ENCODE measurements around the gene CHI3L1.

The CHI3L1 gene

DNA sequence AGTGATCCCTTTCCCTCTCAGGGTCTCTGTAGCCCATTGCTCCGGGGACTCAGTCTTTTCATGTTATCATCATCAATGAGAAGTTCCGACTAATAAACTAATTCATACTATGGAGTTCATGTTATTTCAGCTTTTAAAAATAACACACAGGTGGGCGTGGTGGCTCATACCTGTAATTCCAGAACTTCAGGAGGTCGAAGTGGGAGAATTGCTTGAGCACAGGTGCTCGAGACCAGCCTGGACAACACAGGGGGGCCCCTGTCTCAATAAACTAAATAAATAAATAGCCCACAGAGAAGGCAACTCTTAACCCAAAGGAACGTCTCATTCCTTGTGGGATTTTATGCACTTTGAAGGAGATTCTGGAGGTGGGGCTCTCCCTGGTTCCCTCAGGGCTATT is 25.3 kb downstream of the CHI3L1 start:
- Histone ChIP-seq H3K27me3 (replicated peaks; ENCODE audit: control insufficient read depth, insufficient read depth, low read length) (no peaks in the 10 kb centered on the region; the same call in 1 of the 2 replicates), H3K36me3 (ENCODE audit: control insufficient read depth, insufficient read depth, low read length) (no peaks in the 10 kb centered on the region), H3K4me3 (replicated peaks; ENCODE audit: low read depth, low read length) (no peak overlapping the region)
- DNase-seq (ENCODE audit: extremely low read depth, insufficient read length): no peak
- TF ChIP-seq, protein P1, sequence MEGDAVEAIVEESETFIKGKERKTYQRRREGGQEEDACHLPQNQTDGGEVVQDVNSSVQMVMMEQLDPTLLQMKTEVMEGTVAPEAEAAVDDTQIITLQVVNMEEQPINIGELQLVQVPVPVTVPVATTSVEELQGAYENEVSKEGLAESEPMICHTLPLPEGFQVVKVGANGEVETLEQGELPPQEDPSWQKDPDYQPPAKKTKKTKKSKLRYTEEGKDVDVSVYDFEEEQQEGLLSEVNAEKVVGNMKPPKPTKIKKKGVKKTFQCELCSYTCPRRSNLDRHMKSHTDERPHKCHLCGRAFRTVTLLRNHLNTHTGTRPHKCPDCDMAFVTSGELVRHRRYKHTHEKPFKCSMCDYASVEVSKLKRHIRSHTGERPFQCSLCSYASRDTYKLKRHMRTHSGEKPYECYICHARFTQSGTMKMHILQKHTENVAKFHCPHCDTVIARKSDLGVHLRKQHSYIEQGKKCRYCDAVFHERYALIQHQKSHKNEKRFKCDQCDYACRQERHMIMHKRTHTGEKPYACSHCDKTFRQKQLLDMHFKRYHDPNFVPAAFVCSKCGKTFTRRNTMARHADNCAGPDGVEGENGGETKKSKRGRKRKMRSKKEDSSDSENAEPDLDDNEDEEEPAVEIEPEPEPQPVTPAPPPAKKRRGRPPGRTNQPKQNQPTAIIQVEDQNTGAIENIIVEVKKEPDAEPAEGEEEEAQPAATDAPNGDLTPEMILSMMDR (IDR thresholded peaks at IDR 0.05; ENCODE audit: insufficient read depth, low read length, poor library complexity, severe bottlenecking): no peak

DNA sequence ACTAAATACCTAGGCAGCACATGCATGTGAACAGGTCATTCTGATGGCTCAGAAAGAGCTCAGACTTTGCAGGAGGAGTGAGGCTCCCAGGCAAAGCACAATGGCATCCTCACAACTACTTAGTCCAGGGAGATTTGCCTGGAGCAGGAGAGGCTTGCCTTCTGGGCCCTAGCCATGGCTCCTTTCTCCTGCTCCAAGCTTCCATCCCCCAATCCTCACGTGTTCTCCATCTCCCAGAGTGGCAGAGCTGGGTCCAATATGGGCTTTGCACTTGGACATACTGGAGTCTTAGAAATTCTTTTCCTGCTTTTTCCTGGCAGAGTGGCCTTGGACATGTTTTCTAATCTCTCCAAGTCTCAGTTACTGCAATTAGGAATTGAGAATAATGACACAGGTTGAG is 26.7 kb downstream of the CHI3L1 start:
- TF ChIP-seq, protein P1 (IDR thresholded peaks at IDR 0.05; ENCODE audit: insufficient read depth, low read length, poor library complexity, severe bottlenecking): no peak
- no peak for DNase-seq (ENCODE audit: extremely low read depth, insufficient read length)
- H3K4me3 ChIP-seq (replicated peaks; ENCODE audit: low read depth, low read length): no peak overlapping the region
- H3K27me3 ChIP-seq (replicated peaks; ENCODE audit: control insufficient read depth, insufficient read depth, low read length): no peaks in the 10 kb centered on the region
- H3K36me3 ChIP-seq (ENCODE audit: control insufficient read depth, insufficient read depth, low read length): no peaks in the 10 kb centered on the region

DNA sequence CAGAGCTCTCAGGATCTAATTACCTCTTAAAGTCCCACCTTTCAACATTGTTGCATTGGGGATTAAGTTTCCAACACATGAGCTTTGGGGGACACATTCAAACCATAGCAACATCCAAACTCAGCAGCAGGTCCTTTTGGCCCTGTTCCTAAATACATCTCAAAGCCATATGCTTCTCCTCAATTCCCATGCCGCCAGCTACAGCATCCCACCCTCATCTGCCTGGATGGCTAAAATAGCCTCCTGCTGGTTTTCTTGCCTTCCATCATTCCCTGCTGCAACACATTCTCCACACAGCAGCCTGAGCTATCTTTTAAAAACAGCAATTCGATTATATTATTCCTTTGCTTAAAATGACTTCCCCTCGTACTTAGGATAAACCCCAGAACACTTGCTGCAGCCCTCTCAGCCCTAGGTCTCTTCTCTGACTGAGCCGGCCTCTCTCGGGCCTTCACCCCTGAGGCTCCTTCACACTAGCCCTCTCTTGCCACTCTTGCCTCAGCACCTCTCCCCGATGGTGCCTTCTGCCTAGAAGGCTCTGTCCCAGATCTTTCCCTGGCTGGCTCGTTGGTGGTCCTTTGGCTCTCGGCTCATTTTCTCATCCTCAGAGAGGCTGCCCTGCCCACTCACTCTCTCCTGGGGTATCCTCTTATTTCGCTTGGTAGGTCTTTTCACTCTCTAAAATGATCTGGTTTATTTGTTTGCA is 27.4 kb downstream of the CHI3L1 start:
- Histone ChIP-seq H3K36me3 (ENCODE audit: control insufficient read depth, insufficient read depth, low read length) (no peaks in the 10 kb centered on the region), H3K27me3 (replicated peaks; ENCODE audit: control insufficient read depth, insufficient read depth, low read length) (no peaks in the 10 kb centered on the region), H3K4me3 (replicated peaks; ENCODE audit: low read depth, low read length) (no peak overlapping the region)
- TF ChIP-seq, protein P1 (IDR thresholded peaks at IDR 0.05; ENCODE audit: insufficient read depth, low read length, poor library complexity, severe bottlenecking): no peak
- DNase-seq (ENCODE audit: extremely low read depth, insufficient read length): no peak

DNA sequence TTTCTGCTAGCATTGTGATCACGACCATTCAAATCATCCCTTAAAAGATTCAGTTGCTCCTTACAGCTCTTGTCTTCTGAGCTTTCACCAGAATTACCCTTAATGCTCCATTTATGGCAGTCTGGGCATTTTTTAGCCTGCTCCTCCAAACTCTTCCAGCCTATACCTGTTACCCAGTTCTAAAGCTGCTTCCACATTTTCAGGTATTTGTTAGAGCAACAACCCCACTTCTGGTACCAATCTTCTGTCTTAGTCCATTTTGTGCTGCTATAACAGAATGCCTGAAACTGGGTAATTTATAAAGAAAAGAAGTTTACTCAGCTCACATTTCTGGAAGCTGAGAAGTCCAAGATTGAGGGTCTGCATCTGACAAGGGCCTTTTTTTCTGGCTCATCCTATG is 28.1 kb downstream of the CHI3L1 start:
- DNase-seq (ENCODE audit: extremely low read depth, insufficient read length): no peak
- TF ChIP-seq, protein P1 (IDR thresholded peaks at IDR 0.05; ENCODE audit: insufficient read depth, low read length, poor library complexity, severe bottlenecking): no peak
- H3K27me3 ChIP-seq (replicated peaks; ENCODE audit: control insufficient read depth, insufficient read depth, low read length): no peaks in the 10 kb centered on the region

DNA sequence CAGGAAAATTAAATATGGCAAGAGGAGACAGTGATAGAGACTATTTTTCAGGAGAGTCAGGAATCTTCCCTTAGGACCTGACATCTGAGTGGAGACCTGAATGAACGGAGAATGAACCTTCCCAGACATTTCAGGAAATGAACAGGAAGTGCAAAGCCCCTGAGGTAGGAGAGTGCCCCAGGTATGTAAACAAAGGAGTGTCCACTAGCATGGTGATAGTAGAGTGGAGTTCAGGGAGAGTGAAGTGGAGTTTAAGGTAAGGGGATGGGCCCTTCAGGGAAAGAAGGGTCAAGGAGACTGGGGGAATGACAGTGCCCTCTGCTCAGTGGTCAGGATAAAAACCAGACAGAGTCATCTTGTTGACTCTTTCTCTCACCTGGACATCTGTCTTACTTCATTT is 30.2 kb downstream of the CHI3L1 start:
- Histone ChIP-seq H3K36me3 (ENCODE audit: control insufficient read depth, insufficient read depth, low read length) (no peaks in the 10 kb centered on the region), H3K27me3 (replicated peaks; ENCODE audit: control insufficient read depth, insufficient read depth, low read length) (no peaks in the 10 kb centered on the region), H3K4me3 (replicated peaks; ENCODE audit: low read depth, low read length) (no peak overlapping the region)
- DNase-seq (ENCODE audit: extremely low read depth, insufficient read length): no peak
- TF ChIP-seq, protein P1 (IDR thresholded peaks at IDR 0.05; ENCODE audit: insufficient read depth, low read length, poor library complexity, severe bottlenecking): no peak

More for the DNA sequence above, 28.1 kb downstream of the CHI3L1 start:
- H3K36me3 ChIP-seq (ENCODE audit: control insufficient read depth, insufficient read depth, low read length): no peaks in the 10 kb centered on the region
- no peak overlapping the region for H3K4me3 ChIP-seq (replicated peaks; ENCODE audit: low read depth, low read length)
